HepG2 (cell line): ENCODE results near the gene MAP2K5. TPM values are rescaled to one million over a fixed set of nuclear protein-coding genes. Genes with fewer than 3 reads are reported as not detected.

Experiments
- ATAC-seq: fragments of 200-7000 bp; cut with Tn5 transposase; 3 replicates; pipeline ENCODE4 v1.9.1; 2020; ENCODE audit warnings: mild to moderate bottlenecking, moderate library complexity
- BruUV-seq: library from RNA; stranded (reverse); fragments of 400-500 nt; replicated peaks from 2 replicates; lab custom pipeline; 2021; lab: Mats Ljungman, UMichigan
- CTCF ChIA-PET: fragments of 300-600 bp; formaldehyde crosslinking; extraction: SDS; loops from one replicate; lab custom pipeline; 2021; ENCODE audit warnings: low total read pairs, inconsistent platforms, low intra/inter-chr PET ratio; lab: Yijun Ruan, JAX
- POLR2A ChIA-PET: fragments of 350-600 bp; sonication (Branson Sonifier 250); formaldehyde crosslinking; loops from one replicate; lab custom pipeline; 2020; ENCODE audit warnings: antibody characterized with exemption, inconsistent platforms; lab: Yijun Ruan, JAX
- DNase-seq: peaks from one replicate; pipeline ENCODE4 v3.0.0-alpha.2; 2015; ENCODE audit warnings: low spot score
- FAIRE-seq: peaks from 3 replicates; lab custom pipeline; 2011; peaks lifted over from hg19 to GRCh38; lab: Jason Lieb, UNC
- H2AFZ ChIP-seq: one replicate; pipeline ENCODE4 v1.6.1; 2011; ENCODE audit warnings: low read length, inconsistent platforms
- H3K27ac ChIP-seq: fragments of 300-600 bp; 3 replicates; pipeline ENCODE4 v1.8.0; 2011; ENCODE audit warnings: mixed run types, mild to moderate bottlenecking, mixed read lengths, low read length, inconsistent platforms; ENCODE audit not compliant: insufficient read depth; ENCODE audit errors: extremely low read length
- H3K27me3 ChIP-seq, 2 experiments: fragments of 200-600 bp in 1 of 2; 2 replicates in 1 of 2; 3 replicates in 1 of 2; pipeline versions ENCODE4 v1.6.0 to v1.8.0; 2011; ENCODE audit warnings: low read length in 2 of 2, mild to moderate bottlenecking in 2 of 2, moderate library complexity in 2 of 2, inconsistent platforms in 1 of 2; ENCODE audit not compliant: insufficient read depth in 2 of 2, control insufficient read depth in 1 of 2
- H3K36me3 ChIP-seq, 2 experiments: fragments of 200-600 bp in 1 of 2; replicated peaks in 1 of 2; 2 replicates in 1 of 2; 3 replicates in 1 of 2; pipeline versions ENCODE4 v1.5.1 to v1.8.0; 2011; ENCODE audit warnings: low read length in 2 of 2, inconsistent platforms in 1 of 2; ENCODE audit not compliant: insufficient read depth in 2 of 2, control insufficient read depth in 1 of 2
- H3K4me1 ChIP-seq: 2 replicates; pipeline ENCODE4 v1.5.1; 2012; ENCODE audit warnings: low read length, inconsistent platforms; ENCODE audit not compliant: insufficient read depth
- H3K4me2 ChIP-seq: 2 replicates; pipeline ENCODE4 v1.6.0; 2011; ENCODE audit warnings: low read depth, low read length, inconsistent platforms
- H3K4me3 ChIP-seq, 3 experiments: fragments of 200-600 bp in 1 of 3; sonication (generic), shearing (Covaris generic) in 1 of 3; replicated peaks in 1 of 3; 2 replicates each; pipeline ENCODE4 v1.5.1; 2011 to 2016; ENCODE audit warnings: low read length in 3 of 3, inconsistent platforms in 2 of 3, low read depth in 2 of 3, mild to moderate bottlenecking in 2 of 3, control low read depth in 1 of 3, mixed read lengths in 1 of 3; ENCODE audit not compliant: insufficient read depth in 1 of 3
- H3K79me2 ChIP-seq: one replicate; pipeline ENCODE4 v1.6.1; 2011; ENCODE audit warnings: low read length, inconsistent platforms; ENCODE audit not compliant: insufficient read depth
- H3K9ac ChIP-seq: 2 replicates; pipeline ENCODE4 v1.6.0; 2011; ENCODE audit warnings: mild to moderate bottlenecking, low read depth, low read length, inconsistent platforms; ENCODE audit not compliant: insufficient read depth
- H3K9me3 ChIP-seq: 2 replicates; pipeline ENCODE4 v1.5.1; 2012; ENCODE audit warnings: mild to moderate bottlenecking, low read length
- H4K20me1 ChIP-seq: 2 replicates; pipeline ENCODE4 v1.6.0; 2011; ENCODE audit warnings: inconsistent platforms, mild to moderate bottlenecking, low read length, moderate library complexity; ENCODE audit not compliant: insufficient read depth
- ARNT ChIP-seq: fragments of 450-650 bp; IDR thresholded peaks from 2 replicates; pipeline ENCODE4 v1.6.1; 2017
- GABPA ChIP-seq, 2 experiments: IDR thresholded peaks; 2 replicates each; pipeline ENCODE4 v1.6.1; 2011 to 2016; ENCODE audit warnings: low read depth in 2 of 2, low read length in 1 of 2, missing biosample characterization in 1 of 2, missing genetic modification characterization in 1 of 2
- HMGXB3 ChIP-seq: sonication (generic); formaldehyde crosslinking; IDR thresholded peaks from 2 replicates; pipeline ENCODE4 v1.4.0; 2020; ENCODE audit warnings: missing genetic modification reagents, borderline replicate concordance
- MEIS2 ChIP-seq: sonication (generic); formaldehyde crosslinking; IDR thresholded peaks from 2 replicates; pipeline ENCODE4 v1.9.0; 2021; ENCODE audit warnings: mild to moderate bottlenecking, missing genetic modification reagents
- MYC ChIP-seq: sonication (generic); formaldehyde crosslinking; IDR thresholded peaks from 2 replicates; pipeline ENCODE4 v1.9.0; 2021; ENCODE audit warnings: missing genetic modification reagents, borderline replicate concordance
- PBX2 ChIP-seq: IDR thresholded peaks from 2 replicates; pipeline ENCODE4 v1.6.1; 2016; ENCODE audit warnings: control low read depth
- RXRA ChIP-seq: sonication (generic); formaldehyde crosslinking; IDR thresholded peaks from 2 replicates; pipeline ENCODE4 v1.5.1; 2020; ENCODE audit warnings: missing genetic modification reagents
- ZIK1 ChIP-seq: sonication (generic); formaldehyde crosslinking; IDR thresholded peaks from 2 replicates; pipeline ENCODE4 v1.5.0; 2020; ENCODE audit warnings: mild to moderate bottlenecking, low read depth, missing genetic modification reagents, borderline replicate concordance
- ZNF230 ChIP-seq: sonication (generic); formaldehyde crosslinking; IDR thresholded peaks from 2 replicates; pipeline ENCODE4 v1.4.0; 2020; ENCODE audit warnings: mild to moderate bottlenecking, missing genetic modification reagents
- ZNF615 ChIP-seq: sonication (generic); formaldehyde crosslinking; IDR thresholded peaks from 2 replicates; pipeline ENCODE4 v1.5.0; 2020; ENCODE audit warnings: mild to moderate bottlenecking, missing genetic modification reagents, borderline replicate concordance
- ZNF777 ChIP-seq: sonication (generic); formaldehyde crosslinking; IDR thresholded peaks from 2 replicates; pipeline ENCODE4 v1.4.0; 2020; ENCODE audit warnings: missing genetic modification reagents
- WGBS: methylation state at CpG from one replicate; pipeline ENCODE4 v1.1.6; 2017; ENCODE audit warnings: low lambda C conversion rate; 5-methylcytosine and 5-hydroxymethylcytosine counted together
- in situ Hi-C: cut with HindIII; loops from 2 replicates; pipeline ENCODE4 v1.10.0; 2017; ENCODE audit warnings: low pct_unique_long_range_greater_than_20kb; ENCODE audit not compliant: extremely low pct_ligation_motif_present
- intact Hi-C: fragments of 100-400 bp; cut with micrococcal nuclease; formaldehyde crosslinking; loops from one replicate; pipeline ENCODE4 v1.10.0; 2022; ENCODE audit not compliant: unreplicated experiment
- polyA plus RNA-seq, 8 experiments: library from polyadenylated mRNA; depleted of rRNA in 3 of 8; stranded (reverse) in 7 of 8; unstranded in 1 of 8; fragments of >200 nt; fragmentation: Illumina TruSeq in 4 of 8; extraction: Trizol in 4 of 8; gene quantifications; 2 replicates each; pipeline versions ENCODE4 v1.2.1 to v1.2.3, GENCODE V29; 2011 to 2016; ENCODE audit warnings: low read depth in 4 of 8, missing spikeins in 1 of 8, mixed read lengths in 1 of 8; ENCODE audit not compliant: insufficient read depth in 1 of 8
- total RNA-seq, 5 experiments: library from RNA; depleted of rRNA; stranded (reverse); fragments of >200 nt; fragmentation: Illumina TruSeq; extraction: Trizol; gene quantifications; 2 replicates each; pipeline ENCODE4 v1.2.3, GENCODE V29; 2016; ENCODE audit warnings: low read depth in 1 of 5
- TF ChIP-seq, protein P1 (sequence below): sonication (generic); formaldehyde crosslinking; conservative IDR thresholded peaks from 2 replicates; pipeline ENCODE4 v1.4.0; 2020; ENCODE audit warnings: missing genetic modification reagents

MAP2K5 gene
- total and polyA plus RNA-seq, 2 of the 13 experiments (the other 11 are each of a cell fraction or from before 2014, with no cell fraction given) = 4.0 to 4.3 TPM

DNA sequence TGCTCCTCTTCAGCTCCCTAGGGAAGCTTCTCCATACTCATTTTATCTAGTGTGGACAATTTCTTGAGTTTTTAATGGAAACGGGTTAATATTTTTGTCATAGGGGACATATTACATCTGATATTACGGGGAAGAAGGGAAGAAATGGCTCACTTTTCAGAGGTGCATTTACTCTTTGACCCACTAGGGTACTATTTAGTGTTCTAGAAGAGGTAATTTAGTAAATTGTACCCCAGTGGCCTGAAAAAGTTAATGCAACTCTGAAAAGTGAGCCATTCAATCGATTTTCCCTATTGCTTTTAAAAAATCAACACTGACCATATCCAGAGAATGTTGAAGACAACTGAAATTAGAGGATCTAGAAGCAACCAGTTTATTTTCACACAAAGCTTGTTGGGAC, 71.2 kb downstream of the MAP2K5 start:
- Histone ChIP-seq H3K4me3 (no peak overlapping the region), H3K4me1 (peaks cover 53% of the 10 kb centered on the region), H3K4me2 (no peak overlapping the region), H2AFZ (no peak overlapping the region), H4K20me1 (no peaks in the 10 kb centered on the region), H3K79me2 (no peaks in the 10 kb centered on the region), H3K36me3 (no peaks in the 10 kb centered on the region), H3K27me3 (no peaks in the 10 kb centered on the region), H3K27ac (no peak overlapping the region), H3K9me3 (no peaks in the 10 kb centered on the region), H3K9ac (no peak overlapping the region)
- in situ Hi-C loops = no loop called here
- BruUV-seq = no TSS peak
- ATAC-seq = no peak
- TF ChIP-seq ARNT = no peak
- TF ChIP-seq, protein P1, sequence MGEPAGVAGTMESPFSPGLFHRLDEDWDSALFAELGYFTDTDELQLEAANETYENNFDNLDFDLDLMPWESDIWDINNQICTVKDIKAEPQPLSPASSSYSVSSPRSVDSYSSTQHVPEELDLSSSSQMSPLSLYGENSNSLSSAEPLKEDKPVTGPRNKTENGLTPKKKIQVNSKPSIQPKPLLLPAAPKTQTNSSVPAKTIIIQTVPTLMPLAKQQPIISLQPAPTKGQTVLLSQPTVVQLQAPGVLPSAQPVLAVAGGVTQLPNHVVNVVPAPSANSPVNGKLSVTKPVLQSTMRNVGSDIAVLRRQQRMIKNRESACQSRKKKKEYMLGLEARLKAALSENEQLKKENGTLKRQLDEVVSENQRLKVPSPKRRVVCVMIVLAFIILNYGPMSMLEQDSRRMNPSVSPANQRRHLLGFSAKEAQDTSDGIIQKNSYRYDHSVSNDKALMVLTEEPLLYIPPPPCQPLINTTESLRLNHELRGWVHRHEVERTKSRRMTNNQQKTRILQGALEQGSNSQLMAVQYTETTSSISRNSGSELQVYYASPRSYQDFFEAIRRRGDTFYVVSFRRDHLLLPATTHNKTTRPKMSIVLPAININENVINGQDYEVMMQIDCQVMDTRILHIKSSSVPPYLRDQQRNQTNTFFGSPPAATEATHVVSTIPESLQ (CRISPR knock-in tag) = no peak
- no peak for TF ChIP-seq MEIS2 (CRISPR knock-in tag)
- no peak for TF ChIP-seq ZNF777 (CRISPR knock-in tag)
- no peak for TF ChIP-seq GABPA (IDR thresholded peaks at IDR 0.05; ENCODE audit: low read depth, low read length)
- TF ChIP-seq GABPA (CRISPR knock-in tag; IDR thresholded peaks at IDR 0.05; ENCODE audit: low read depth) = no peak
- TF ChIP-seq MYC (CRISPR knock-in tag) = no peak
- TF ChIP-seq HMGXB3 (CRISPR knock-in tag) = no peak
- no peak for TF ChIP-seq ZNF230 (CRISPR knock-in tag)
- no peak for TF ChIP-seq RXRA
- no peak for TF ChIP-seq ZIK1 (CRISPR knock-in tag)
- TF ChIP-seq PBX2 (CRISPR knock-in tag) = no peak
- no peak for TF ChIP-seq ZNF615
- no peak for DNase-seq
- 75% methylated on average over 3 of the region's 3 CpGs for WGBS
- ChIA-PET CTCF (no interaction called here), POLR2A (no interaction called here)
- FAIRE-seq = no peak
- intact Hi-C loops = no loop called here
